ENCODE data around the gene HOXA7. TPM values are rescaled to one million over a fixed set of nuclear protein-coding genes. Genes with fewer than 3 reads are reported as not detected.

HOXA7 gene
- total and polyA plus RNA-seq, 7 experiments from 2014 or later: not detected

DNA sequence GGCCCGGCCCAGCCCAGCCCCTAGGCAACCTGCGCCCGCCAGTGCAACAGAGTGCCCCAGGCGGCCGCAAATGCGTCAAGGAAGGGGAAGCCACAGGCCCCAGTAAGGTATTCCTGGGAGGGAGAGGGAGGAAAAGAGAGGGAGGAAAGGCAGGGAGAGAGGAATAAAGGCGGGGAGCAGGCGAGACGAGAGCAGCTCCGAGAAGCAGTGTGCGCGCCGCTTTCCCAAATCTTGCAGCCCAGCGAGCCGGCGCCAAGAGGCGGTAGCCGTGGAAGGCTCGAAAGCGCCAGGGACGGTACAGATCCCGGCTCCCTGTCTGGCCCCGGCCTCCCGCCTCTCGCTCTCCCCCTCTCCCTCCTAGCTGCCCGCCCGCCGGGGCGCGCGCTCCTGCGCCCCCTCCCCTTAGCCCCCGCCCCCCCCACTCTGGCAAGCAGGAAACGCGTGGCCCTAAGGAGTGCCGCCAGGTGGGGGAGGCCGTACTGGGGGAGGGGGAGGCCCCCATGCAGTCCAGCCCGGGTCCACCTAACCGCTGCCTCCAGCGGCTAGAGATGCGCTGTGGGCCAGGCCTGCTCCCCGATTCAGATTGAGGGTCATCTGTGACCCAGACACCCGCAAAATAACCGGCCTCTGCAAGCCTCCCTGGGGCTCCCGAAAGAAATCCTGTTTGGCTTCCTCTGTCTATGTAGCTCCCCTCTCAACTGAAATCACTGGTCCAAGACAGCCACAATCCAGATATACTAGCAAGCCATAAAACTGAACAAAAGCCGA lies 13.4 kb upstream of the HOXA7 start:
- peaks cover 22 to 46% of the 10 kb centered on the region in 2 donors for H3K4me1 ChIP-seq (ENCODE audit: control insufficient read depth in 2 of 2, insufficient read depth in 2 of 2, low read length in 2 of 2)
- peaks cover 0 to 27% (median 2%) of the 10 kb centered on the region in 11 donors for H3K9me3 Mint-ChIP-seq
- H3K27ac ChIP-seq (ENCODE audit: low read depth, low read length): no peak overlapping the region
- DNase-seq: peak in 3 of 9 donors; percentile 25 to 29 (median 28)
- no peaks in the 10 kb centered on the region for H3K9me3 ChIP-seq (ENCODE audit: control insufficient read depth in 2 of 3, low read length in 3 of 3)
- intact Hi-C loops (cut with micrococcal nuclease): loop anchor here (2.0 to 5.0 kb wide), 3 partner anchors 15 to 1309 kb away; partner anchors contain the start of genes CBX3 (in 1 of the 2), HNRNPA2B1 (in 1 of the 2) and HOXA11 (in 1 of the 2)
- no peak overlapping the region for H3K4me3 ChIP-seq (ENCODE audit: low read length)
- H3K4me3 Mint-ChIP-seq: peak overlapping the region in 9 of 10 donors; percentile 20 to 63 (median 50)
- H3K27ac Mint-ChIP-seq: peak overlapping the region in 7 of 9 donors; percentile 2 to 75 (median 62)
- ATAC-seq: no peak
- H3K27me3 Mint-ChIP-seq: peaks cover 56 to 72% (median 64%) of the 10 kb centered on the region in 5 donors
- peaks cover 24 to 67% (median 35%) of the 10 kb centered on the region in 7 donors for H3K4me1 Mint-ChIP-seq
- H3K36me3 ChIP-seq (ENCODE audit: control insufficient read depth in 2 of 3, insufficient read depth in 3 of 3, low read length in 3 of 3): no peaks in the 10 kb centered on the region
- H3K27me3 ChIP-seq (ENCODE audit: control insufficient read depth in 2 of 2, insufficient read depth in 2 of 2, low read length in 2 of 2): peaks cover 46 to 89% of the 10 kb centered on the region in 2 donors
- POLR2A ChIA-PET: no interaction called here
- H3K36me3 Mint-ChIP-seq: peaks cover 0 to 5% (median 5%) of the 10 kb centered on the region in 5 donors
- CTCF ChIA-PET: no interaction called here

DNA sequence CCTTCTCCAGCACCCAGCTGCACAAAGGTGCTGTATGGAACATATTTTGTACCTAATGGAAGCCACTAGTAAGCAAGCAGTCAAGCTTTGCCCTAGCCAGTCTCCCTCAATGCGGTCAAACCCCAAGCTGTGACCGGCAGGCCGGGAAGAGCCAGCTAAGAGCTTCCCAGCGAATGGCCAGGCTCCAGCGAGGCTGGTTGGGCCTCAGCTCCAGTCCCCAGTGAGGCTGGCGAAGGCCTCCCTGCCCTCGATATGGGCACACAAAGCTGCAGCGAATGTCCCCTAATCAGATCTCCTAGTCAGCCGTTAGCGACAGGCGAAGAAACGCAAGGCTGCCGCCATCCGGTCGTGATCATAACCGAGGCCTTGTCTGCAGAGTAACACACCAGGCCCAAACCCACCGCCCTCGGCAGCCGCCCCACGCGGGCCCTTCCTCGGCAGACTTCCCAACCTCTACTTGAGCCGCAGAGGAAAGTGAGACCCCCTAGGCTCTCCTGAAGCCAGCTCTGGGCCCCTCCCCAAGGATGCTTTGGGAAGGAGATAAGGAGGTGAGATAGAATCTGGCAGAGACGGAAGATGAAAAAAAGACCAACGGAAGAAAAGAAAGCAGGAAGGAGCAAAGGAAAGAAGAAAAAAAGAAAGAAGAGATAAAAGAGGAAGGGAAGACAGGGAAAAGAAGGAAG lies 11.9 kb upstream of the HOXA7 start:
- Histone ChIP-seq H3K4me3 (ENCODE audit: low read length) (peak overlapping the region; percentile 12), H3K27me3 (ENCODE audit: control insufficient read depth in 2 of 2, insufficient read depth in 2 of 2, low read length in 2 of 2) (peaks cover 43 to 94% of the 10 kb centered on the region in 2 donors), H3K4me1 (ENCODE audit: control insufficient read depth in 2 of 2, insufficient read depth in 2 of 2, low read length in 2 of 2) (peaks cover 19 to 54% of the 10 kb centered on the region in 2 donors), H3K9me3 (ENCODE audit: control insufficient read depth in 2 of 3, low read length in 3 of 3) (no peaks in the 10 kb centered on the region), H3K36me3 (ENCODE audit: control insufficient read depth in 2 of 3, insufficient read depth in 3 of 3, low read length in 3 of 3) (no peaks in the 10 kb centered on the region), H3K27ac (ENCODE audit: low read depth, low read length) (no peak overlapping the region)
- ATAC-seq: peak; percentile 28
- peaks cover 24 to 74% (median 36%) of the 10 kb centered on the region in 7 donors for H3K4me1 Mint-ChIP-seq
- peaks cover 0 to 5% (median 5%) of the 10 kb centered on the region in 5 donors for H3K36me3 Mint-ChIP-seq
- peak overlapping the region; percentile 22 to 88 (median 68) for H3K27ac Mint-ChIP-seq
- peak in 2 of 9 donors; percentile 49 to 55 for DNase-seq
- ChIA-PET CTCF (interaction anchor here (0.6 to 1.1 kb wide), 4 partner anchors 14 to 1276 kb away, joined by 3 to 4 read pairs (median 3); no protein-coding TSS in a partner anchor), POLR2A (interaction anchor here (1.0 to 1.7 kb wide), 7 partner anchors 11 to 38 kb away, joined by 3 to 7 read pairs (median 4); partner anchors contain the start of genes HOXA11 and HOXA4)
- intact Hi-C loops (cut with micrococcal nuclease): loop anchor here (1.0 kb wide), 2 partner anchors 9 to 11 kb away; no protein-coding TSS in a partner anchor
- H3K27me3 Mint-ChIP-seq: peaks cover 68 to 81% (median 73%) of the 10 kb centered on the region in 5 donors
- H3K9me3 Mint-ChIP-seq: peaks cover 0 to 31% (median 2%) of the 10 kb centered on the region in 11 donors
- H3K4me3 Mint-ChIP-seq: peak overlapping the region in 9 of 10 donors; percentile 24 to 75 (median 73)

DNA sequence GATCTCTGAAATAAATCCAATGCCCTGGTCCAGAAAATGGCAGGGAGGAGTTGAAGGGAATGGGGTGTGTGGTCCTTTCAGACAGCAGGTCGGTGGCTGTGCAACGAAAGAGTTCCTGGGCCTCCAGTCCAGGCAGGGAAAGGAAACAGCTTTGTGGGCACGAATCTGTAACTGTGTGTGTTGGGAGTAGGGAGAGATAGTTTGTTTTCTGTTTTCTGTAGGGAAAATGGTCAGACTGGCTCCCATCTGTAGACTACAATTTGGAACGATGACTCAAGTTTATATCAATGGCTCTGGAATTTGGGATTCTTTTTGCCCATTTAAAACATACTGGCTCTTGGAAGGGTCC lies 11.4 kb upstream of the HOXA7 start:
- POLR2A ChIA-PET: interaction anchor here (1.0 to 1.7 kb wide), 6 partner anchors 11 to 20 kb away, joined by 3 to 7 read pairs (median 4); partner anchors contain the start of gene HOXA11
- ATAC-seq: no peak
- DNase-seq: no peak
- Mint-ChIP-seq H3K27me3 (peaks cover 73 to 86% (median 77%) of the 10 kb centered on the region in 5 donors), H3K36me3 (peaks cover 0 to 5% (median 5%) of the 10 kb centered on the region in 5 donors), H3K4me1 (peaks cover 24 to 74% (median 35%) of the 10 kb centered on the region in 7 donors), H3K27ac (peak overlapping the region in 8 of 9 donors; percentile 22 to 88 (median 70)), H3K4me3 (peak overlapping the region in 6 of 10 donors; percentile 9 to 75 (median 52)), H3K9me3 (peaks cover 0 to 31% (median 2%) of the 10 kb centered on the region in 11 donors)
- H3K4me1 ChIP-seq (ENCODE audit: control insufficient read depth in 2 of 2, insufficient read depth in 2 of 2, low read length in 2 of 2): peaks cover 19 to 50% of the 10 kb centered on the region in 2 donors
- H3K27ac ChIP-seq (ENCODE audit: low read depth, low read length): no peak overlapping the region
- CTCF ChIA-PET: interaction anchor here (1.1 kb wide), 2 partner anchors 14 to 1275 kb away, joined by 3 to 4 read pairs; no protein-coding TSS in a partner anchor
- peak overlapping the region; percentile 12 for H3K4me3 ChIP-seq (ENCODE audit: low read length)
- H3K9me3 ChIP-seq (ENCODE audit: control insufficient read depth in 2 of 3, low read length in 3 of 3): no peaks in the 10 kb centered on the region
- H3K27me3 ChIP-seq (ENCODE audit: control insufficient read depth in 2 of 2, insufficient read depth in 2 of 2, low read length in 2 of 2): peaks cover 43 to 91% of the 10 kb centered on the region in 2 donors
- intact Hi-C loops (cut with micrococcal nuclease): loop anchor here (1.0 to 2.0 kb wide), 3 partner anchors 9 to 17 kb away; partner anchors contain the start of gene HOXA11 (in 1 of the 2)
- H3K36me3 ChIP-seq (ENCODE audit: control insufficient read depth in 2 of 3, insufficient read depth in 3 of 3, low read length in 3 of 3): no peaks in the 10 kb centered on the region

DNA sequence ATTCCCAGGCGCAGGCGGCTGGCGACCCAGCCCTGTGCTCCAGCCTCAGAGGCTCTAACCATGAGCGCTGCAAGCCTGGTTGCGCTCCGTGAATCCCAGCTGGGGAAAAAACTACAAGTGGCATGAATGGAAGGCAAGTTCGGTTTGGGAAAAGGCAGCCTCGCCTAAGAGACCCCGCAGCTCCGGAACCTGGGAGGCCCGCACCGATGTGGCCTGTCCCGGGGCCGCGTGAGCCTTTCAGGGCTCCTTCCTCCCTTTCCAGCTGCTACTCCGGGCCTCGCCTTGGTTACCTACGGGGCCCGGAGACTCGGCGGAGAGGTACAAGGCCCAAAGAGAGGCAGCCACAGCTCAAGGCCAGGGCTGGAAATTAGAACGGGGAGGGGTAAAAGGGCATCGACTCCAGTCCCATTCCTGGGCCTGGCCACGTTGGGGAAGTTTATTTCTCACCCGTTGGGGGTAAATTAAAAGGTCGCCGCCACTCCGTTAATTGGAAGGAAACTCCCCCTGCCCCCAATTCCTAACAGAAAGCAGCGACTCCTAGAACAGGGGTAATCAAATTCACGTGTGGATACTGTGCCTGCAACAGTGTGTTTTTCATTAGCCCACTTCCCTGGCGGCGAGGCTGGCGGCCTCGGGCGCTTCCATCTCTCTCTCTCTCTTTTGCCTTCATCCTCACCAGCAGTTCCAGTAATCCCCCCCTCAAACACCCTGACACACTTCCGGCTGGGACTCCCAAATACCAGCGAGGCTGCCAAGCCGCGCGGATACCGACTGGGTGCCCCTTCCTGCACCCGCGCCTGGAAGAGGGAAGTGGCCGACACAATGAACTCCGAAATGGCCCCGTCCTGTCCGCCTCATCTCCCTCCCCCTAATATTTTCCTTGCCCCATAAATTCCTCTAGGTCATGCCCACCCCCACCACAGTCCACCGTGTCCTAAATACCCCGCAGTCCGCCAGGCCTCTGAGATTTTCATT lies 10.3 kb upstream of the HOXA7 start:
- H3K36me3 Mint-ChIP-seq: peaks cover 0 to 5% (median 5%) of the 10 kb centered on the region in 5 donors
- DNase-seq: peak in 2 of 9 donors; percentile 14 to 39
- ChIA-PET POLR2A (interaction anchor here (0.8 to 1.7 kb wide), 3 partner anchors 12 to 20 kb away, joined by 3 to 7 read pairs (median 4); no protein-coding TSS in a partner anchor), CTCF (no interaction called here)
- no peak for ATAC-seq
- Histone ChIP-seq H3K9me3 (ENCODE audit: control insufficient read depth in 2 of 3, low read length in 3 of 3) (no peaks in the 10 kb centered on the region), H3K36me3 (ENCODE audit: control insufficient read depth in 2 of 3, insufficient read depth in 3 of 3, low read length in 3 of 3) (no peaks in the 10 kb centered on the region), H3K4me3 (ENCODE audit: low read length) (no peak overlapping the region), H3K27me3 (ENCODE audit: control insufficient read depth in 2 of 2, insufficient read depth in 2 of 2, low read length in 2 of 2) (peaks cover 43 to 82% of the 10 kb centered on the region in 2 donors), H3K4me1 (ENCODE audit: control insufficient read depth in 2 of 2, insufficient read depth in 2 of 2, low read length in 2 of 2) (peaks cover 15 to 40% of the 10 kb centered on the region in 2 donors), H3K27ac (ENCODE audit: low read depth, low read length) (no peak overlapping the region)
- H3K9me3 Mint-ChIP-seq: peaks cover 0 to 27% (median 0%) of the 10 kb centered on the region in 11 donors
- peaks cover 18 to 65% (median 30%) of the 10 kb centered on the region in 7 donors for H3K4me1 Mint-ChIP-seq
- intact Hi-C loops (cut with micrococcal nuclease): loop anchor here in 1 of 2 donors (2.0 kb wide), 1 partner anchor 18 kb away; the partner anchor contains the start of gene HOXA11
- peaks cover 75 to 87% (median 79%) of the 10 kb centered on the region in 5 donors for H3K27me3 Mint-ChIP-seq
- H3K27ac Mint-ChIP-seq: peak overlapping the region in 8 of 9 donors; percentile 36 to 88 (median 74)
- H3K4me3 Mint-ChIP-seq: peak overlapping the region in 8 of 10 donors; percentile 9 to 75 (median 56)

DNA sequence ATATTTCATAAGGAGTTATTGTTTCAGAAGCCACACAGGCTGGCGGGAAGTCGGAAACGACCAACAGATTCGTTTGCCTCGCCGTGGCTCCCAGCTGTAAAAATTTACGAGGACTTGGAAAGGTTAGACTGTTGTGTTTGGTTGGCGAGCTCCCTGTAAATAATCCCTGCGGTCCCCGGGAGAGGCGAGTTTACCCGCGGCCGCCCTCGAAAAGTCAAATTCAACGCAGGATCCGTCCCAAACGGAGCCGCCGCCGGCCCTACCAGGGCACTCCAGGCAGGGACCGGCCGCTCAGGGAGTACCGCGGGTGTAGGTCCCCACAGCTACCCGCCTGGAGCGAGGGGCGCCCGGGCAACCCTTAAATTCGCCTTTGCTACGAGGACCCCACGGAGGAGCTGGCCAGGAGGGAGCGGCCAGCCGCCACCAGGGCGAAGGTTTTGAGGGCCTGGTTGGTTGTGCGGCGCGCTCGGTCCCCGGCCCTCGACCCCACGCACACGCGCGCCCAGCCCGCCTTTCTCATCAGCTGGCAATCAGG lies 9.6 kb upstream of the HOXA7 start:
- peak overlapping the region in 9 of 10 donors; percentile 21 to 75 (median 66) for H3K4me3 Mint-ChIP-seq
- peaks cover 0 to 5% (median 5%) of the 10 kb centered on the region in 5 donors for H3K36me3 Mint-ChIP-seq
- no peaks in the 10 kb centered on the region for H3K36me3 ChIP-seq (ENCODE audit: control insufficient read depth in 2 of 3, insufficient read depth in 3 of 3, low read length in 3 of 3)
- H3K9me3 Mint-ChIP-seq: peaks cover 0 to 23% (median 0%) of the 10 kb centered on the region in 11 donors
- H3K27ac ChIP-seq (ENCODE audit: low read depth, low read length): no peak overlapping the region
- H3K27me3 ChIP-seq (ENCODE audit: control insufficient read depth in 2 of 2, insufficient read depth in 2 of 2, low read length in 2 of 2): peaks cover 37 to 74% of the 10 kb centered on the region in 2 donors
- no peak overlapping the region for H3K4me3 ChIP-seq (ENCODE audit: low read length)
- peaks cover 14 to 59% (median 26%) of the 10 kb centered on the region in 7 donors for H3K4me1 Mint-ChIP-seq
- peak overlapping the region in 8 of 9 donors; percentile 48 to 89 (median 78) for H3K27ac Mint-ChIP-seq
- peaks cover 68 to 85% (median 72%) of the 10 kb centered on the region in 5 donors for H3K27me3 Mint-ChIP-seq
- H3K9me3 ChIP-seq (ENCODE audit: control insufficient read depth in 2 of 3, low read length in 3 of 3): no peaks in the 10 kb centered on the region
- ATAC-seq: no peak
- intact Hi-C loops (cut with micrococcal nuclease): loop anchor here in 1 of 2 donors (2.0 kb wide), 1 partner anchor 19 kb away; the partner anchor contains the start of gene HOXA11
- DNase-seq: peak in 2 of 9 donors; percentile 30 to 42
- CTCF ChIA-PET: no interaction called here
- H3K4me1 ChIP-seq (ENCODE audit: control insufficient read depth in 2 of 2, insufficient read depth in 2 of 2, low read length in 2 of 2): peaks cover 12 to 42% of the 10 kb centered on the region in 2 donors
- POLR2A ChIA-PET: interaction anchor here (0.8 to 1.2 kb wide), 2 partner anchors 13 to 21 kb away, joined by 3 to 4 read pairs; no protein-coding TSS in a partner anchor
